DMS153 treated with DMSO at 0.1 percent for 48 hours (cell line): ENCODE data around the gene RPL39L.
"Not testable (repeated sequence)": the region's sequence is repeated elsewhere in the genome, so short reads cannot be mapped to it uniquely, and the experiment has no call there.

Source experiments
- DNase-seq: peaks from one replicate; lab custom pipeline; 2025; ENCODE audit not compliant: unreplicated experiment; lab: John Stamatoyannopoulos, UW

Gene RPL39L

GRCh38 chr3:187139126-187139894, at the start of gene RPL39L:
RPL39L (minus strand) TSS chr3:187139496; CDS start chr3:187121300, 18,196 bp downstream.
- peak; percentile 94 for DNase-seq

GRCh38 chr3:187188931-187189330, 49.6 kb upstream of the RPL39L start:
- DNase-seq: no peak

DNA sequence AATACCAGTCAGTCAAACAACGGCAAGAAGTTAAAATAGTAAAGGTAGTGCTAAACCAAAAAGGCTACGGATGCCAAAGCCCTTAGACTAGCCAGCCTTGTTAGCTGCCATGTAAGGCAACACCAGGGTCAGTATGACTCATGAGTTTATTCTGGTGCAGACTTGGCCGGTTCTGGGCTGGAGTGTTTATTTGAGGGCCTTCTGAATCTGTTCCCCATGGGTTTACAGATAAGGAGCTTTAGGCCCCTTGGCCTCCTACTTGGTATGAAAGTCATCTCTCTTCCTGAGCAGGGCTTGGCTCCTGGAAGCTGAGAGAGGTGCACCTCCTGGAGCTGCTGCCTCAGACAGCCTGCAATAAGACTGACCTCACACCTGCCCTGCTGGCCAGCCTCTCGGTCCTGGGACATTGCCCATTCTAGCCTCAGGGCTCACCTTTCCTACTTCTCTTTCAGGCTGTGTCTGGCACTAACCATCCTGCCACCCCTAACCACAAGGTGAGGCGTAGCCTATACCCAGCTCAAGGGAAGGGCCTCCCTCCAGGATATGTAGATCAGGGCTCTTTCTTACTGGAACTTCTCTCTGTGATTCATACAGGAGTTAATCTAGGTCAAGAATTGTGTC, 47.6 kb upstream of the RPL39L start:
- no peak for DNase-seq

DNA sequence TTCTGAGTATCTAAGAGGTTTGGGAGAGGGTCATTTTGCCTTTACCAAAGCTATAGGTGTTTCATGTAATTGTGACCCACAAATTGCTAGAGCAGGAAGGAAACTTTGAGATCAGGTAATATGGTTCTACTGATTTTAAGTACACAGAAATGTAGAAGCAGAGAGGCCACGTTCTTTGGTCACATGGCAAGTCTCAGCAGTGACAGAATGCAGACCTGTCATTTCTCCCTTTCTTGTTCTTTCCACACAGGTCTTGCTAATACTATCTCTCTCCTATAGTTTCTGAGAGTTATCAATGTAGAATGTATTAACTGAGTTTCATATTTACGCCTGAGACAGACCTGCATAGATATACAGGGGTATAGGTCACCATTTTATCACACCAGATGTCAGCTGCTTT, 47.1 kb upstream of the RPL39L start:
- DNase-seq: no peak

- no peak for DNase-seq
Measured at GRCh38 chr3:187185759-187186158, 46.5 kb upstream of the RPL39L start.

- no peak for DNase-seq
Measured at GRCh38 chr3:187183903-187184302, 44.6 kb upstream of the RPL39L start.

GRCh38 chr3:187183210-187183862, 44.0 kb upstream of the RPL39L start:
- peak; percentile 29 for DNase-seq

DNA sequence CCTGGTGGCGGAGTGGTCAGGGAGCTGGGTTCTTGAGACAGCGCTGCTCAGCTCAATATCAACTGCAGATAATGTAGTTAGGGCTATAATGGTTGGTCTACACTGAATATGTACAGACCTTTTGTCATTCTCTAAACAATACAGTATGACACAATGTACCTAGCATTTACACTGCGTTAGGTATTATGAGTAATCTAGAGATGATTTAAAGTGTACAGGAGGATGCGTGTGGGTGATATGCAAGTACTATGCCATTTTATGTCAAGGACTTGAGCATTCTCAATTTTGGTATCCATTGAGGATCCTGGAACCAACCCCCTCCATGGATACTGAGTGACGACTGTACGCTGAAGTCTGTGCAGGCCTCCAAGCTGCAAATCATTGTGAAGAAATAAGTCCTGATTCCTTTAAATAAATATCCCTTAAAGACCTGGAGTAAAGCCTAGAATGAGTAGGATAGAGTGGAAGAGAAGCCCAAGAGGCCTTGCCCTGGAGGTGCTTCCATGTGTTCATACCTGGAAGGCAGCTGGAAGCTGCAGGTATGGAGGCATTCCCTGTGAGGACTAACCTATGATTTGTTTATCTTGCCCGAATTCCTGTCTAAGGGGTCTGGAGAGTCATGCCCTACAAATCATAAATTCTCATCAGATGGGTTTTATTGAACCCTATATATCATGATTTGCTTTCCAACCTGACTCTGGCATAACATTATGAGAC, 42.3 kb upstream of the RPL39L start:
- no peak for DNase-seq

GRCh38 chr3:187172929-187173328, 33.6 kb upstream of the RPL39L start:
- no peak for DNase-seq

GRCh38 chr3:187170911-187171310, 31.6 kb upstream of the RPL39L start:
- DNase-seq: not testable (repeated sequence)

GRCh38 chr3:187169231-187169960, 30.1 kb upstream of the RPL39L start:
- DNase-seq: no peak

- DNase-seq: no peak
Measured at GRCh38 chr3:187167777-187168176, 28.5 kb upstream of the RPL39L start.

GRCh38 chr3:187166750-187167149, 27.5 kb upstream of the RPL39L start:
- no peak for DNase-seq

GRCh38 chr3:187165144-187165543, 25.8 kb upstream of the RPL39L start:
- DNase-seq: peak; percentile 48

- DNase-seq: no peak
Measured at GRCh38 chr3:187162265-187162953, 23.1 kb upstream of the RPL39L start.

GRCh38 chr3:187161556-187161955, 22.3 kb upstream of the RPL39L start:
- no peak for DNase-seq

GRCh38 chr3:187150599-187150998, 11.3 kb upstream of the RPL39L start:
- DNase-seq: no peak

- DNase-seq: no peak
Measured at GRCh38 chr3:187150186-187150585, 10.9 kb upstream of the RPL39L start.

DNA sequence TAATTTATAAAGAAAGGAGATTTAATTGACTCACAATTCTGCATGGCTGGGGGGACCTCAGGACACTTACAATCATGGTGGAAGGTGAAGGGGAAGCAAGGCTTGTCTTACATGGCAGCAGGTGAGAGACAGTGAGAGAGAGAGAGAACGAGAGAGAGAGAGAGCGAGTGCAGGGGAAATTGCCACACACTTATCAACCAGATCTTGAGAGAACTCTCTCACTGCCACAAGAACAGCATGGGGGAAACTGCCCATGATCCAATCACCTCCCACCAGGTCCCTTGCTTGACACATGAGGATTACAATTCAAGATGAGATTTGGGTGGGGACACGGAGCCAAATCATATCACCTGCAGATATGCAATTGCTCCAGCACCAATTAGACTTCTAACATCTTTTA, 7.1 kb upstream of the RPL39L start:
- no peak for DNase-seq
